HEK293 (cell line): Measurements from ENCODE around the gene TM4SF1.

Source experiments
- CTCF ChIA-PET: fragments of 350-600 bp; formaldehyde crosslinking; extraction: SDS; loops from one replicate; lab custom pipeline; 2021; ENCODE audit warnings: antibody characterized with exemption; lab: Yijun Ruan, JAX
- POLR2A ChIA-PET: fragments of 300-600 bp; formaldehyde crosslinking; extraction: SDS; loops from one replicate; lab custom pipeline; 2020; ENCODE audit warnings: antibody characterized with exemption, inconsistent platforms; lab: Yijun Ruan, JAX
- H3K27ac ChIP-seq: fragments of 200-500 bp; sonication (Bioruptor generic); 2 replicates; pipeline ENCODE4 v1.5.1; 2014; ENCODE audit warnings: low read depth, low read length, control low read depth, inconsistent platforms; ENCODE audit errors: extremely low read depth
- H3K36me3 ChIP-seq, 2 experiments: fragments of 200-500 bp in 1 of 2; sonication (Bioruptor generic) in 1 of 2; 1 replicate in 1 of 2; 2 replicates in 1 of 2; pipeline ENCODE4 v1.5.1; 2014 to 2017; ENCODE audit warnings: inconsistent platforms in 2 of 2, low read length in 2 of 2; ENCODE audit not compliant: control insufficient read depth in 2 of 2, insufficient read depth in 1 of 2
- H3K4me1 ChIP-seq: fragments of 200-500 bp; sonication (Bioruptor generic); 2 replicates; pipeline ENCODE4 v1.5.1; 2014; ENCODE audit warnings: mild to moderate bottlenecking, low read length, inconsistent platforms; ENCODE audit not compliant: control insufficient read depth, insufficient read depth
- H3K4me3 ChIP-seq: 2 replicates; pipeline ENCODE4 v1.5.1; 2011; ENCODE audit warnings: low read depth, mild to moderate bottlenecking, control low read depth, low read length, moderate library complexity
- H3K9me3 ChIP-seq: fragments of 200-500 bp; sonication (Bioruptor generic); 2 replicates; pipeline ENCODE4 v1.5.1; 2014; ENCODE audit warnings: low read depth, low read length, inconsistent platforms; ENCODE audit not compliant: control insufficient read depth, insufficient read depth
- GLI2 ChIP-seq: fragments of 450-650 bp; formaldehyde crosslinking; IDR thresholded peaks from 2 replicates; pipeline ENCODE4; 2017; ENCODE audit warnings: missing biosample characterization, missing genetic modification characterization, low read depth, borderline replicate concordance
- KLF16 ChIP-seq: fragments of 450-650 bp; formaldehyde crosslinking; IDR thresholded peaks from 2 replicates; pipeline ENCODE4 v1.5.1; 2017; ENCODE audit warnings: missing biosample characterization, missing genetic modification characterization
- ZBTB8A ChIP-seq: fragments of 450-650 bp; formaldehyde crosslinking; IDR thresholded peaks from 2 replicates; pipeline ENCODE4 v1.5.1; 2016; ENCODE audit warnings: missing biosample characterization, missing genetic modification characterization
- ZFP41 ChIP-seq: fragments of 450-650 bp; formaldehyde crosslinking; IDR thresholded peaks from 2 replicates; pipeline ENCODE4 v1.5.1; 2016; ENCODE audit warnings: missing biosample characterization, missing genetic modification characterization, borderline replicate concordance
- ZNF133 ChIP-seq: fragments of 450-650 bp; formaldehyde crosslinking; IDR thresholded peaks from 2 replicates; pipeline ENCODE4 v1.5.1; 2016; ENCODE audit warnings: missing biosample characterization, missing genetic modification characterization
- ZNF302 ChIP-seq: fragments of 450-650 bp; formaldehyde crosslinking; IDR thresholded peaks from 2 replicates; pipeline ENCODE4 v1.5.1; 2016; ENCODE audit warnings: missing biosample characterization, missing genetic modification characterization, low read depth
- ZNF585B ChIP-seq: fragments of 450-650 bp; formaldehyde crosslinking; IDR thresholded peaks from 2 replicates; pipeline ENCODE4 v1.5.1; 2016; ENCODE audit warnings: missing biosample characterization, missing genetic modification characterization
- ZNF610 ChIP-seq: fragments of 450-650 bp; formaldehyde crosslinking; IDR thresholded peaks from 2 replicates; pipeline ENCODE4 v1.5.1; 2016; ENCODE audit warnings: missing biosample characterization, missing genetic modification characterization, borderline replicate concordance
- TF ChIP-seq, protein P1 (sequence below): sonication (generic); formaldehyde crosslinking; IDR thresholded peaks from 2 replicates; pipeline ENCODE4 v1.8.1; 2022; ENCODE audit warnings: mild to moderate bottlenecking, moderate library complexity, missing genetic modification reagents
- TF ChIP-seq, protein P2 (sequence below): fragments of 450-650 bp; formaldehyde crosslinking; IDR thresholded peaks from 2 replicates; pipeline ENCODE4 v1.5.0; 2017; ENCODE audit warnings: missing biosample characterization, missing genetic modification characterization, borderline replicate concordance
- TF ChIP-seq, protein P3 (sequence below): fragments of 450-650 bp; formaldehyde crosslinking; IDR thresholded peaks from 2 replicates; pipeline ENCODE4 v1.5.1; 2016; ENCODE audit warnings: missing biosample characterization, missing genetic modification characterization
- TF ChIP-seq, protein P4 (sequence below): fragments of 450-650 bp; formaldehyde crosslinking; IDR thresholded peaks from 2 replicates; pipeline ENCODE4 v1.5.1; 2017; ENCODE audit warnings: missing biosample characterization, missing genetic modification characterization
- TF ChIP-seq, protein P5 (sequence below): fragments of 450-650 bp; formaldehyde crosslinking; IDR thresholded peaks from 2 replicates; pipeline ENCODE4 v1.5.1; 2017; ENCODE audit warnings: missing biosample characterization, missing genetic modification characterization

The TM4SF1 gene

DNA sequence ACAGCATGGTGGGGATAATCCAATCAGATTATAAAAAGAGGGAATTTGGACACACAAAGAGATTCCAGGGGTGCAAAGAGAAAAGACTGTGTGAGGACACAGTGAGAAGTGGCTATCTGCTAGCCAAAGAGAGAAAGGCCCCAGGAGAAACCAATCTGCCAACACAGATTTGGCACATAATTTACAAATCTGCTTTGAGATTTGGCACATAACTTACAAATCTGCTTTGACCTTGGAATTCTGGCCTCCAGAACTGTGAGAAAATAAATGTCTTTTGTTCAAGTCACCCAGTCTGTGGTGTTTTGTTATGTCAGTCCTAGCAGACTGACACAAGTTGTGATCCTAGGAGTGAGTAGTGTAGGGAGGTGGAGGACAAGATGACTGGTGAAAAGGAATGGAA, 40.5 kb downstream of the TM4SF1 start (continued):
- TF ChIP-seq ZNF302 (tag by site-specific recombination) (no peak), ZFP41 (tag by site-specific recombination) (no peak)

DNA sequence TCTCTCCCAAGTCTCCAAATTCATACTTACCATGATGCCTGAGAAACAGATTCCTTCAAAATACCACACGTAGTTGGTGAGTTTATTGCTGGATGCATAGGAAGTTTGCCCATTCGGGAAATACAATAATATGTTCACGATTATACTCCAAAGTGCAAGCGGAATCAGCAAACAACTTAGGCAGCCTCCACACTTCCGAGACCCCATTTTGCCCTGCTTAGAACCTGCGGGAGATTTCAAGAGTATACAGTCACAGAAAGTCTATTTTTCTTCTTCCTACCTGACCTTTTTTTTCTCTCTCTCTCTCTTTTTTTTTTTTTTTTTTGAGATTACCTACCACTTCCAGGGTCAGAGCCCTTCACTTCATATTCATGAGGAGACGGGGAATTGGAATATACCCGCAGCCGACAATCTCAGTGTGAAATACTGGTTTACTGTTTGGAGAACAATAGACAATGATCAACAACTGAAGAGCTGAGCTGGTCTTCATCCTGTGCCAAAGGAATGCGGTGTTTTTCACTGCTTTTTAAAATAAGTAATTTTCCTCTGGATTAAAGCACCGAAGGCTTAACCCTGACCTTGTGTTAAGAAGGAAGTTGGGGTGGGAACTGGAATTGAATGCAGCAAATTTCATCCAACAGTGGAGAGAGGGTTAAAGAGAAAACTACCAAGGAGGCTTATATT, 44.1 kb downstream of the TM4SF1 start, which contains the start of gene TM4SF18:
TSS of gene TM4SF18 (minus strand) at position 461 of the 684 bp plus-strand sequence. CDS start at position 207, 254 bp downstream.
- Histone ChIP-seq H3K4me3 (no peak within 1 kb of the TSS), H3K9me3 (no peaks in the 10 kb centered on the region), H3K27ac (no peak within 1 kb of the TSS), H3K36me3 (no peaks in the 10 kb centered on the region), H3K4me1 (no peaks in the 10 kb centered on the region)
- TF ChIP-seq, protein P1, sequence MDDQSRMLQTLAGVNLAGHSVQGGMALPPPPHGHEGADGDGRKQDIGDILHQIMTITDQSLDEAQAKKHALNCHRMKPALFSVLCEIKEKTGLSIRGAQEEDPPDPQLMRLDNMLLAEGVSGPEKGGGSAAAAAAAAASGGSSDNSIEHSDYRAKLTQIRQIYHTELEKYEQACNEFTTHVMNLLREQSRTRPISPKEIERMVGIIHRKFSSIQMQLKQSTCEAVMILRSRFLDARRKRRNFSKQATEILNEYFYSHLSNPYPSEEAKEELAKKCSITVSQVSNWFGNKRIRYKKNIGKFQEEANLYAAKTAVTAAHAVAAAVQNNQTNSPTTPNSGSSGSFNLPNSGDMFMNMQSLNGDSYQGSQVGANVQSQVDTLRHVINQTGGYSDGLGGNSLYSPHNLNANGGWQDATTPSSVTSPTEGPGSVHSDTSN (CRISPR knock-in tag), result no peak
- TF ChIP-seq ZNF610 (no peak), GLI2 (tag by site-specific recombination) (no peak), ZNF133 (tag by site-specific recombination) (no peak)
- POLR2A ChIA-PET, result no interaction called here
- CTCF ChIA-PET, result interaction anchor here (0.6 to 1.7 kb wide), 4 partner anchors 11 to 213 kb away, joined by 3 to 6 read pairs (median 4); no protein-coding TSS in a partner anchor

DNA sequence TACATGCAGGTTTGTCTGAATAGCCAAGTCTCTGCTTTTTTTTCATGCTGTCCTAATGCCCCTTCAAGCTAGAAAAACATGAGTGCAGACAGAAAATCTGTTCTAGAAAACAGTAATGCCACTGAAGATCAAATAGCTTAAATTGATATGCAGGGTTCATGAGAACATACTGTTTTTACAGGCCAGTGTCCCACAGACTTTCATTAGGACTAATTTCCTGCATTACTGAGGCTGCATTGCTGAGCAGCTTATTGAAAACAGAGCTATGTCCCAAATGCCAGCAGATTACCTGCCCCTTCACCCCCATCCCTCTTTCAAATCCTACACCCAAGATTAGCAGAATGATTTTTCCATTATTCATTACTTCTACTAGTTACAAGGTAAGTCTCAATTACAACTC, 44.7 kb downstream of the TM4SF1 start:
- H3K36me3 ChIP-seq, result no peaks in the 10 kb centered on the region
- no peak overlapping the region for H3K27ac ChIP-seq
- H3K4me1 ChIP-seq, result no peaks in the 10 kb centered on the region
- POLR2A ChIA-PET, result no interaction called here
- no peaks in the 10 kb centered on the region for H3K9me3 ChIP-seq
- no peak for TF ChIP-seq KLF16
- TF ChIP-seq, protein P2, sequence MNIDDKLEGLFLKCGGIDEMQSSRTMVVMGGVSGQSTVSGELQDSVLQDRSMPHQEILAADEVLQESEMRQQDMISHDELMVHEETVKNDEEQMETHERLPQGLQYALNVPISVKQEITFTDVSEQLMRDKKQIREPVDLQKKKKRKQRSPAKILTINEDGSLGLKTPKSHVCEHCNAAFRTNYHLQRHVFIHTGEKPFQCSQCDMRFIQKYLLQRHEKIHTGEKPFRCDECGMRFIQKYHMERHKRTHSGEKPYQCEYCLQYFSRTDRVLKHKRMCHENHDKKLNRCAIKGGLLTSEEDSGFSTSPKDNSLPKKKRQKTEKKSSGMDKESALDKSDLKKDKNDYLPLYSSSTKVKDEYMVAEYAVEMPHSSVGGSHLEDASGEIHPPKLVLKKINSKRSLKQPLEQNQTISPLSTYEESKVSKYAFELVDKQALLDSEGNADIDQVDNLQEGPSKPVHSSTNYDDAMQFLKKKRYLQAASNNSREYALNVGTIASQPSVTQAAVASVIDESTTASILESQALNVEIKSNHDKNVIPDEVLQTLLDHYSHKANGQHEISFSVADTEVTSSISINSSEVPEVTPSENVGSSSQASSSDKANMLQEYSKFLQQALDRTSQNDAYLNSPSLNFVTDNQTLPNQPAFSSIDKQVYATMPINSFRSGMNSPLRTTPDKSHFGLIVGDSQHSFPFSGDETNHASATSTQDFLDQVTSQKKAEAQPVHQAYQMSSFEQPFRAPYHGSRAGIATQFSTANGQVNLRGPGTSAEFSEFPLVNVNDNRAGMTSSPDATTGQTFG (tag by site-specific recombination), result no peak
- TF ChIP-seq, all 188 proteins: peak for 0
- CTCF ChIA-PET, result interaction anchor here (1.2 to 1.7 kb wide), 2 partner anchors 11 to 212 kb away, joined by 6 read pairs; no protein-coding TSS in a partner anchor
- no peak overlapping the region for H3K4me3 ChIP-seq

DNA sequence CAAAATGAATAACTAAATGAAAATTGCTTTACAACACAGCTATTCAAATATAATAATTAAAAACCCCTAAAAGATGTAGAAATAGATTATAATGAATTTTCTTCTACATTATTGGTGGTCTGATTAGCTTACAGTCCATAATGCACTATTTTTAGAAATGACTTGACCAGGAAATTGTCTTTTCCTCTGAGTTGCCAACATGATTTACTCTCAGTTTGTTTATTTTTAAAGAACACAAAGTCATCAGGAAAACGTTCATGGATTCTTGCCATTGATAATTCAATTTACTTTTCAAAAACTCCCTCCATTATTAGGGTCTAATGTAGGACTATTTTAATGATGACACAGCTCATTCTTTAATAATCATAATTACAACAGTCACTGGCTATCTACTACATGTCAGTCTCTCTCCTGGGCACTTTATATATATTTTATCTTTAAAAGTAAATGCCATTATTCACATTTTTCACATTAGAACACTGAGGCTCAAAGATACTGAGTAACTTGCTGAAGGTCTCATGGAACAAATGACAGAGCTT, 45.2 kb downstream of the TM4SF1 start:
- POLR2A ChIA-PET, result no interaction called here

More for the DNA sequence above, 45.2 kb downstream of the TM4SF1 start:
- Histone ChIP-seq H3K4me3 (no peak overlapping the region), H3K4me1 (no peaks in the 10 kb centered on the region), H3K36me3 (no peaks in the 10 kb centered on the region)
- TF ChIP-seq ZNF585B (tag by site-specific recombination) (no peak), ZBTB8A (no peak)
- TF ChIP-seq, protein P3, sequence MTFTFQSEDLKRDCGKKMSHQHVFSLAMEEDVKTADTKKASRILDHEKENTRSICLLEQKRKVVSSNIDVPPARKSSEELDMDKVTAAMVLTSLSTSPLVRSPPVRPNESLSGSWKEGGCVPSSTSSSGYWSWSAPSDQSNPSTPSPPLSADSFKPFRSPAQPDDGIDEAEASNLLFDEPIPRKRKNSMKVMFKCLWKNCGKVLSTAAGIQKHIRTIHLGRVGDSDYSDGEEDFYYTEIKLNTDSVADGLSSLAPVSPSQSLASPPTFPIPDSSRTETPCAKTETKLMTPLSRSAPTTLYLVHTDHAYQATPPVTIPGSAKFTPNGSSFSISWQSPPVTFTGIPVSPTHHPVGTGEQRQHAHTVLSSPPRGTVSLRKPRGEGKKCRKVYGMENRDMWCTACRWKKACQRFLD (tag by site-specific recombination), result no peak
- TF ChIP-seq, protein P4, sequence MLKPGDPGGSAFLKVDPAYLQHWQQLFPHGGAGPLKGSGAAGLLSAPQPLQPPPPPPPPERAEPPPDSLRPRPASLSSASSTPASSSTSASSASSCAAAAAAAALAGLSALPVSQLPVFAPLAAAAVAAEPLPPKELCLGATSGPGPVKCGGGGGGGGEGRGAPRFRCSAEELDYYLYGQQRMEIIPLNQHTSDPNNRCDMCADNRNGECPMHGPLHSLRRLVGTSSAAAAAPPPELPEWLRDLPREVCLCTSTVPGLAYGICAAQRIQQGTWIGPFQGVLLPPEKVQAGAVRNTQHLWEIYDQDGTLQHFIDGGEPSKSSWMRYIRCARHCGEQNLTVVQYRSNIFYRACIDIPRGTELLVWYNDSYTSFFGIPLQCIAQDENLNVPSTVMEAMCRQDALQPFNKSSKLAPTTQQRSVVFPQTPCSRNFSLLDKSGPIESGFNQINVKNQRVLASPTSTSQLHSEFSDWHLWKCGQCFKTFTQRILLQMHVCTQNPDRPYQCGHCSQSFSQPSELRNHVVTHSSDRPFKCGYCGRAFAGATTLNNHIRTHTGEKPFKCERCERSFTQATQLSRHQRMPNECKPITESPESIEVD, result no peak
- TF ChIP-seq, protein P5, sequence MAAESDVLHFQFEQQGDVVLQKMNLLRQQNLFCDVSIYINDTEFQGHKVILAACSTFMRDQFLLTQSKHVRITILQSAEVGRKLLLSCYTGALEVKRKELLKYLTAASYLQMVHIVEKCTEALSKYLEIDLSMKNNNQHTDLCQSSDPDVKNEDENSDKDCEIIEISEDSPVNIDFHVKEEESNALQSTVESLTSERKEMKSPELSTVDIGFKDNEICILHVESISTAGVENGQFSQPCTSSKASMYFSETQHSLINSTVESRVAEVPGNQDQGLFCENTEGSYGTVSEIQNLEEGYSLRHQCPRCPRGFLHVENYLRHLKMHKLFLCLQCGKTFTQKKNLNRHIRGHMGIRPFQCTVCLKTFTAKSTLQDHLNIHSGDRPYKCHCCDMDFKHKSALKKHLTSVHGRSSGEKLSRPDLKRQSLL (tag by site-specific recombination), result no peak
- TF ChIP-seq, all 188 proteins: peak for 0
- CTCF ChIA-PET, result interaction anchor here (1.7 kb wide), 1 partner anchor 212 kb away, joined by 6 read pairs; no protein-coding TSS in a partner anchor
- Histone ChIP-seq H3K9me3 (no peaks in the 10 kb centered on the region), H3K27ac (no peak overlapping the region)
